ACC112 (cell line): ENCODE results near the gene WFDC12.

ENCODE experiments used
- H2AFZ ChIP-seq: fragments of 200-600 bp; sonication (generic); one replicate; pipeline ENCODE4 v1.6.0; 2017; ENCODE audit warnings: antibody characterized with exemption, low read length; ENCODE audit not compliant: unreplicated experiment
- H3K27ac ChIP-seq: fragments of 200-600 bp; sonication (generic); 2 replicates; pipeline ENCODE4 v1.5.1; 2014; ENCODE audit warnings: low read depth, mild to moderate bottlenecking, antibody characterized with exemption, low read length, moderate library complexity
- H3K27me3 ChIP-seq: fragments of 200-600 bp; sonication (generic); 2 replicates; pipeline ENCODE4 v1.6.1; 2014; ENCODE audit warnings: mild to moderate bottlenecking, antibody characterized with exemption, low read length, moderate library complexity, mixed read lengths; ENCODE audit not compliant: insufficient read depth
- H3K36me3 ChIP-seq: fragments of 200-600 bp; sonication (generic); 2 replicates; pipeline ENCODE4 v1.6.1; 2016; ENCODE audit warnings: mild to moderate bottlenecking, antibody characterized with exemption, low read length, moderate library complexity, mixed read lengths; ENCODE audit not compliant: insufficient read depth
- H3K4me1 ChIP-seq: fragments of 200-600 bp; sonication (generic); one replicate; pipeline ENCODE4 v1.6.1; 2016; ENCODE audit warnings: low read length, mixed read lengths; ENCODE audit not compliant: insufficient read depth, unreplicated experiment, control insufficient read depth
- H3K4me3 ChIP-seq: fragments of 200-600 bp; sonication (generic); 2 replicates; pipeline ENCODE4 v1.5.1; 2014; ENCODE audit warnings: mild to moderate bottlenecking, low read depth, low read length
- H3K79me2 ChIP-seq: fragments of 200-600 bp; sonication (generic); one replicate; pipeline ENCODE4 v1.6.0; 2016; ENCODE audit warnings: low read length; ENCODE audit not compliant: control insufficient read depth, unreplicated experiment, insufficient read depth

The WFDC12 gene

DNA sequence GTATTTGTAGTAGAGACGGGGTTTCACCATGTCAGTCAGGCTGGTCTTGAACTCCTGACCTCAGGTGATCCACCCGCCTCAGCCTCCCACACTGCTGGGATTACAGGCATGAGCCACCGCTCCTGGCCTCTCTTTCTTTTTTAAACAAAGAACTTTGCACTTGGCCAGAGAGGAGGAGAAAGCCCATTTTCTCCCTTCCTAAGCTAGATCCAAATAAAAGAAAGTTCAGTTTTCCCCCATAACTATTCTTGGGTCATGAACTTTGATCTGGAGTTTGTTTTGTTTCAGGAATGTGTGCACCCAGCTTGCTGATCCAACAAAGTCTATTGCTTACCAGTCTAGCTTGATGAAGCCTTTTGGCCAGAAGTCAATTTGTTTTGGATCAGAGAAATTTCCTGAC, 46.7 kb downstream of the WFDC12 start:
- Histone ChIP-seq H3K36me3 (peaks cover 7% of the 10 kb centered on the region; the same call in 1 of the 2 replicates), H3K27ac (no peak overlapping the region), H3K27me3 (no peaks in the 10 kb centered on the region), H3K79me2 (no peaks in the 10 kb centered on the region), H2AFZ (no peak overlapping the region), H3K4me1 (no peaks in the 10 kb centered on the region), H3K4me3 (no peak overlapping the region)
